ENCODE measurements around the gene MKNK1.
A peak's percentile ranks its signal among the peaks of the same experiment; 100 is the strongest.

DNA sequence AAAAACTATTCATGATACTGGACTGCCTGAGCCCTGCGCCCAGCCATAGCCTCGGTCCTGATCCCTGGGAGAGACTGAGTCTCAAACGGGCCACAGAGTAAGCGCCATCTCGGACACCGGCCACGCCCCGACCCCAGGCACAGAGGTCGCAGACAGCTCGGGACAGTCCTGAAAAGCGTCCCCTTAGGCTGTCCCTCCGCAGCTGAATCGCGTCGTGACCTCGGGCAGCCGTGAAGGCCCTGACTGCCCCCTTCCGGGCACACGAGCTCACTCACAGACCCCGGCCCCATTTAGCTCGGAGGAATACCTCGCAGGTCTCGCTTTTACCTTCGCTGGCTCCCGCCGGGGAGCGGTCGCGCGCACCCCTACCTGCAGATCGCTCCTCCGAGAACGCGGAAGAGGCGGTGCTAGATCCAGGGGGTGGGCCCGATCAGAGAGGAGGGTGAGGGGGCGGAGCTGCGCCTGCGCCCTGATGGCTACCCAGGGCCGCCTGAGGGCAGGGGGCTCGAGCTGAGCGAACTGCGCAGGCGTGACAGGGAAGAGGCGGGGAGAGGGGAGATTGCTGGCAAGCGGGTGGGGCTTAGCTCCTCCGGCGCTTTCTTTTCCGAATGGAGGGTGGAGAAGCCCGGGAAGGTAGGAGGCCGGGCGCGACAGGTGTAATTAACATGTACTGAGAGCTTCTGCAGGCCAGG, at the start of gene MKNK1:
- TF ChIP-seq, protein P1, sequence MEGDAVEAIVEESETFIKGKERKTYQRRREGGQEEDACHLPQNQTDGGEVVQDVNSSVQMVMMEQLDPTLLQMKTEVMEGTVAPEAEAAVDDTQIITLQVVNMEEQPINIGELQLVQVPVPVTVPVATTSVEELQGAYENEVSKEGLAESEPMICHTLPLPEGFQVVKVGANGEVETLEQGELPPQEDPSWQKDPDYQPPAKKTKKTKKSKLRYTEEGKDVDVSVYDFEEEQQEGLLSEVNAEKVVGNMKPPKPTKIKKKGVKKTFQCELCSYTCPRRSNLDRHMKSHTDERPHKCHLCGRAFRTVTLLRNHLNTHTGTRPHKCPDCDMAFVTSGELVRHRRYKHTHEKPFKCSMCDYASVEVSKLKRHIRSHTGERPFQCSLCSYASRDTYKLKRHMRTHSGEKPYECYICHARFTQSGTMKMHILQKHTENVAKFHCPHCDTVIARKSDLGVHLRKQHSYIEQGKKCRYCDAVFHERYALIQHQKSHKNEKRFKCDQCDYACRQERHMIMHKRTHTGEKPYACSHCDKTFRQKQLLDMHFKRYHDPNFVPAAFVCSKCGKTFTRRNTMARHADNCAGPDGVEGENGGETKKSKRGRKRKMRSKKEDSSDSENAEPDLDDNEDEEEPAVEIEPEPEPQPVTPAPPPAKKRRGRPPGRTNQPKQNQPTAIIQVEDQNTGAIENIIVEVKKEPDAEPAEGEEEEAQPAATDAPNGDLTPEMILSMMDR (conservative IDR thresholded peaks at IDR 0.05; ENCODE audit: low read depth, low read length) = 0 out of 2 replicates have a peak, but pooled peaks have one; percentile 16
- TF ChIP-seq POLR2A (IDR thresholded peaks at IDR 0.05; ENCODE audit: low read depth, low read length) (no peak), NFE2L2 (IDR thresholded peaks at IDR 0.05; ENCODE audit: low read depth, low read length) (no peak), RFX5 (IDR thresholded peaks at IDR 0.05; ENCODE audit: low read depth, low read length) (no peak), MAFK (IDR thresholded peaks at IDR 0.05; ENCODE audit: low read depth, low read length) (no peak), RAD21 (IDR thresholded peaks at IDR 0.05; ENCODE audit: low read length) (no peak)

All from IMR-90 (cell line).